Measurements from ENCODE around the gene CCDC174. TPM values are rescaled to one million over a fixed set of nuclear protein-coding genes. Genes with fewer than 3 reads are reported as not detected.

Gene CCDC174
- total RNA-seq, 1 experiment from 2014 or later, result 16.0 TPM

- Mint-ChIP-seq H3K27ac (no peak overlapping the region), H3K9me3 (peaks cover 9% of the 10 kb centered on the region), H3K4me3 (no peak overlapping the region), H3K36me3 (no peaks in the 10 kb centered on the region), H3K4me1 (peaks cover 11% of the 10 kb centered on the region), H3K27me3 (ENCODE audit: low read depth) (peaks cover 5% of the 10 kb centered on the region)
- no peak for TF ChIP-seq E2F1 (CRISPR knock-in tag; IDR thresholded peaks at IDR 0.05)
- ATAC-seq (no peak), DNase-seq (ENCODE audit: low spot score) (no peak)
- CTCF ChIA-PET, result interaction anchor here (1.3 to 2.4 kb wide), 4 partner anchors 82 to 428 kb away, joined by 3 to 8 read pairs (median 7); no protein-coding TSS in a partner anchor
- POLR2A ChIA-PET, result no interaction called here
Measured at GRCh38 chr3:14631101-14631497, 20.5 kb upstream of the CCDC174 start.

GRCh38 chr3:14631687-14632441 lies 19.7 kb upstream of the CCDC174 start:
- no peaks in the 10 kb centered on the region for H3K36me3 Mint-ChIP-seq
- DNase-seq (ENCODE audit: low spot score), result no peak
- peaks cover 9% of the 10 kb centered on the region for H3K9me3 Mint-ChIP-seq
- H3K4me1 Mint-ChIP-seq, result peaks cover 9% of the 10 kb centered on the region
- H3K4me3 Mint-ChIP-seq, result no peak overlapping the region
- peak overlapping the region; percentile 55; the same call in 1 of the 2 replicates for H3K27ac Mint-ChIP-seq
- ChIA-PET CTCF (interaction anchor here (1.3 to 2.4 kb wide), 9 partner anchors 9 to 428 kb away, joined by 3 to 8 read pairs (median 6); no protein-coding TSS in a partner anchor), POLR2A (no interaction called here)
- no peak for ATAC-seq
- H3K27me3 Mint-ChIP-seq (ENCODE audit: low read depth), result peaks cover 8% of the 10 kb centered on the region
- TF ChIP-seq CREM (CRISPR knock-in tag; IDR thresholded peaks at IDR 0.05) (no peak), FOXP4 (CRISPR knock-in tag; IDR thresholded peaks at IDR 0.05) (no peak), CDX4 (CRISPR knock-in tag; IDR thresholded peaks at IDR 0.05; ENCODE audit: borderline replicate concordance) (no peak), ERG (CRISPR knock-in tag; IDR thresholded peaks at IDR 0.05) (no peak), JAZF1 (CRISPR knock-in tag; IDR thresholded peaks at IDR 0.05) (no peak), ZBTB43 (CRISPR knock-in tag; IDR thresholded peaks at IDR 0.05) (no peak), ARID4B (CRISPR knock-in tag; IDR thresholded peaks at IDR 0.05; ENCODE audit: borderline replicate concordance) (no peak), EMX1 (CRISPR knock-in tag; IDR thresholded peaks at IDR 0.05) (no peak), RORB (CRISPR knock-in tag; IDR thresholded peaks at IDR 0.05) (no peak), ZMAT4 (CRISPR knock-in tag; IDR thresholded peaks at IDR 0.05) (no peak), NR2C2 (CRISPR knock-in tag; IDR thresholded peaks at IDR 0.05) (no peak), ETV6 (CRISPR knock-in tag; IDR thresholded peaks at IDR 0.05) (no peak), ATF3 (CRISPR knock-in tag; conservative IDR thresholded peaks at IDR 0.05) (no peak)
